H7 (cell line): ENCODE measurements around the gene CRYBA4. TPM values are rescaled to one million over a fixed set of nuclear protein-coding genes. Genes with fewer than 3 reads are reported as not detected.
A peak's percentile ranks its signal among the peaks of the same experiment; 100 is the strongest.

Source experiments
- DNase-seq: peaks from one replicate; pipeline ENCODE4 v3.0.0; 2012
- H3K27me3 ChIP-seq: 2 replicates; pipeline ENCODE4 v1.6.0; 2011; ENCODE audit warnings: mild to moderate bottlenecking, low read length; ENCODE audit not compliant: control insufficient read depth, insufficient read depth
- H3K36me3 ChIP-seq: replicated peaks from 2 replicates; pipeline ENCODE4 v1.5.1; 2011; ENCODE audit warnings: low read length; ENCODE audit not compliant: control insufficient read depth, insufficient read depth
- H3K4me3 ChIP-seq: 2 replicates; pipeline ENCODE4 v1.5.1; 2011; ENCODE audit warnings: low read depth, mild to moderate bottlenecking, control low read depth, low read length, moderate library complexity; ENCODE audit not compliant: insufficient read depth
- total RNA-seq: library from RNA; depleted of rRNA; stranded (reverse); fragments of >200 nt; shearing (Covaris generic); gene quantifications from 2 replicates; pipeline ENCODE4 v1.2.3, GENCODE V29; 2014; rRNA removed

Gene CRYBA4
- total RNA-seq, 1 experiment from 2014 or later = not detected

- DNase-seq = peak; percentile 91
- no peaks in the 10 kb centered on the region for H3K27me3 ChIP-seq
- peaks cover 4% of the 10 kb centered on the region for H3K36me3 ChIP-seq
- peak overlapping the region; percentile 76 for H3K4me3 ChIP-seq
These were observed 51.1 kb downstream of the CRYBA4 start for GRCh38 chr22:26672590-26673468.

- H3K36me3 ChIP-seq = peaks cover 4% of the 10 kb centered on the region
These were observed 51.7 kb downstream of the CRYBA4 start for GRCh38 chr22:26673486-26673885.

GRCh38 chr22:26674211-26675190 lies 52.7 kb downstream of the CRYBA4 start:
- H3K27me3 ChIP-seq = no peaks in the 10 kb centered on the region
- H3K36me3 ChIP-seq = peaks cover 1% of the 10 kb centered on the region; the same call in 1 of the 2 replicates
- no peak overlapping the region for H3K4me3 ChIP-seq
- DNase-seq = no peak

More at GRCh38 chr22:26673486-26673885, 51.7 kb downstream of the CRYBA4 start:
- no peaks in the 10 kb centered on the region for H3K27me3 ChIP-seq
- H3K4me3 ChIP-seq = peak overlapping the region; percentile 76
- DNase-seq = no peak

- H3K4me3 ChIP-seq = no peak overlapping the region
- H3K27me3 ChIP-seq = no peaks in the 10 kb centered on the region
- H3K36me3 ChIP-seq = no peaks in the 10 kb centered on the region
- DNase-seq = no peak
These were observed 54.0 kb downstream of the CRYBA4 start for GRCh38 chr22:26675687-26676268.

- DNase-seq = no peak
- Histone ChIP-seq H3K36me3 (0 out of 2 replicates have a peak, but pooled peaks cover 1% of the 10 kb centered on the region), H3K27me3 (no peaks in the 10 kb centered on the region), H3K4me3 (no peak overlapping the region)
These were observed 55.5 kb downstream of the CRYBA4 start for GRCh38 chr22:26677217-26677616.

- Histone ChIP-seq H3K4me3 (no peak overlapping the region), H3K36me3 (0 out of 2 replicates have a peak, but pooled peaks cover 1% of the 10 kb centered on the region), H3K27me3 (no peaks in the 10 kb centered on the region)
- DNase-seq = peak; percentile 83
These were observed 57.4 kb downstream of the CRYBA4 start for GRCh38 chr22:26679003-26679629.

Other genes with a start within 250 kb of the CRYBA4 start
- 6.2 and 7.4 TPM in 2 replicates for gene ASPHD2, start 192.7 kb upstream of the CRYBA4 start, total RNA-seq
- gene HPS4, start 138.2 kb upstream of the CRYBA4 start, total RNA-seq = 43.1 and 63.0 TPM in 2 replicates
- gene SRRD, start 138.1 kb upstream of the CRYBA4 start, total RNA-seq = 25.9 and 32.9 TPM in 2 replicates
- gene TFIP11, start 109.5 kb upstream of the CRYBA4 start, total RNA-seq = 22.2 and 22.8 TPM in 2 replicates
- 95.0 and 118 TPM in 2 replicates for gene TPST2, start 31.8 kb upstream of the CRYBA4 start, total RNA-seq
- gene CRYBB1, start 3.9 kb upstream of the CRYBA4 start, total RNA-seq = 1.9 and 3.1 TPM in 2 replicates
- 3.0 and 13.4 TPM in 2 replicates for gene MIAT, start 35.6 kb downstream of the CRYBA4 start, total RNA-seq